Upper lobe of left lung (tissue), 6 donors: ENCODE data around the gene FAF2. TPM values are rescaled to one million over a fixed set of nuclear protein-coding genes. Genes with fewer than 3 reads are reported as not detected.
"Not testable (repeated sequence)": the region's sequence is repeated elsewhere in the genome, so short reads cannot be mapped to it uniquely, and the experiment has no call there.

Source experiments
- ATAC-seq, 2 donors: fragments of 200-7000 bp; cut with Tn5 transposase; one replicate each; pipeline ENCODE4 v1.9.1; 2022; ENCODE audit warnings: mild to moderate bottlenecking in 2 of 2, moderate library complexity in 2 of 2; ENCODE audit not compliant: low FRiP score in 2 of 2
- DNase-seq, 2 donors: peaks; one replicate each; pipeline ENCODE4 v3.0.0-alpha.2; 2019 to 2020
- H3K27ac ChIP-seq, 4 donors: fragments of 200-600 bp; sonication (generic); one replicate each; pipeline ENCODE4 v1.5.1; 2016 to 2019
- H3K27me3 ChIP-seq, 4 donors: fragments of 200-600 bp; sonication (generic); one replicate each; pipeline ENCODE4 v1.5.1; 2017 to 2019
- H3K36me3 ChIP-seq, 4 donors: fragments of 200-600 bp; sonication (generic); one replicate each; pipeline ENCODE4 v1.5.1; 2016 to 2019
- H3K4me1 ChIP-seq, 4 donors: fragments of 200-600 bp; sonication (generic); one replicate each; pipeline ENCODE4 v1.5.1; 2018 to 2019
- H3K4me3 ChIP-seq, 4 donors: fragments of 200-600 bp; sonication (generic); one replicate each; pipeline ENCODE4 v1.5.1; 2017 to 2019; ENCODE audit warnings: mild to moderate bottlenecking in 2 of 4, moderate library complexity in 1 of 4
- H3K9me3 ChIP-seq, 4 donors: fragments of 200-600 bp; sonication (generic); one replicate each; pipeline ENCODE4 v1.5.1; 2018 to 2019
- EP300 ChIP-seq, 4 donors: sonication (generic); formaldehyde crosslinking; IDR thresholded peaks; one replicate each; pipeline ENCODE4 v1.5.1; 2017; ENCODE audit warnings: antibody characterized with exemption in 4 of 4, control low read depth in 2 of 4
- POLR2A ChIP-seq, 4 donors: fragments of 450-650 bp; IDR thresholded peaks; one replicate each; pipeline ENCODE4 v1.5.1; 2016 to 2017; ENCODE audit warnings: antibody characterized with exemption in 4 of 4, mild to moderate bottlenecking in 2 of 4
- POLR2AphosphoS5 ChIP-seq, 2 donors: sonication (generic); formaldehyde crosslinking; IDR thresholded peaks; one replicate each; pipeline ENCODE4 v1.5.1; 2017; ENCODE audit warnings: antibody characterized with exemption in 2 of 2
- WGBS, 2 donors: methylation state at CpG; one replicate each; pipeline ENCODE4 v1.1.5; 2017 to 2018; 5-methylcytosine and 5-hydroxymethylcytosine counted together
- total RNA-seq, 6 donors: library from RNA; depleted of rRNA in 4 of 6; stranded (reverse); fragments of >200 nt in 4 of 6; gene quantifications; one replicate each; pipeline versions ENCODE4 v1.1.0 to v1.2.1, GENCODE V29; 2016 to 2021
- TF ChIP-seq, protein P1 (sequence below), 6 experiments: fragments of 450-650 bp in 4 of 6; fragments of 200-600 bp in 2 of 6; sonication (generic) in 2 of 6; IDR thresholded peaks; one replicate each; pipeline ENCODE4 v1.5.1; 2016 to 2019; ENCODE audit warnings: antibody characterized with exemption in 6 of 6
- donor health status: DM: no; HTN: no; CAD: no; lungs with moderate emphysema.
- donor health status: DM: no; HTN: yes; CAD: no; lungs with severe emphysema.

The FAF2 gene
- total RNA-seq, 6 donors from 2014 or later = 11.5 to 33.0 (median 30.0) TPM

DNA sequence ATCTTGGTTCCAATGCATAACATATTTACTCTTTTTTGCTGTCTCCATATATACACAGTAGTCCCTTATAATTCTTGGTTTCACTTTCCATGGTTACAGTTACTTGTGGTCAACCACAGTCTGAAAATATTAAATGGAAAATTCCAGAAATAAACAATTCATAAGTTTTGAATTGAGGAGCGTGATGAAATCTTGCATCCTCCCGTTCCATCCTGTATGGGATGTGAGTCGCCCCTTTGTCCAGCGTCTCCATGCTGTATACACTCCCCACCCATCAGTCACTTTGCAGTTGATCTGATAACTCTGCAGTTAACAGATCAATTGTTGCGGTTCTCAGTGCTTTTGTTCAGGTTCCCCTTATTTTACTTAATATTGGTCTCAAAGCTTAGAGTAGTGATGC, 11.5 kb upstream of the FAF2 start:
- TF ChIP-seq POLR2AphosphoS5 (IDR thresholded peaks at IDR 0.05) = no peak
- TF ChIP-seq, protein P1, sequence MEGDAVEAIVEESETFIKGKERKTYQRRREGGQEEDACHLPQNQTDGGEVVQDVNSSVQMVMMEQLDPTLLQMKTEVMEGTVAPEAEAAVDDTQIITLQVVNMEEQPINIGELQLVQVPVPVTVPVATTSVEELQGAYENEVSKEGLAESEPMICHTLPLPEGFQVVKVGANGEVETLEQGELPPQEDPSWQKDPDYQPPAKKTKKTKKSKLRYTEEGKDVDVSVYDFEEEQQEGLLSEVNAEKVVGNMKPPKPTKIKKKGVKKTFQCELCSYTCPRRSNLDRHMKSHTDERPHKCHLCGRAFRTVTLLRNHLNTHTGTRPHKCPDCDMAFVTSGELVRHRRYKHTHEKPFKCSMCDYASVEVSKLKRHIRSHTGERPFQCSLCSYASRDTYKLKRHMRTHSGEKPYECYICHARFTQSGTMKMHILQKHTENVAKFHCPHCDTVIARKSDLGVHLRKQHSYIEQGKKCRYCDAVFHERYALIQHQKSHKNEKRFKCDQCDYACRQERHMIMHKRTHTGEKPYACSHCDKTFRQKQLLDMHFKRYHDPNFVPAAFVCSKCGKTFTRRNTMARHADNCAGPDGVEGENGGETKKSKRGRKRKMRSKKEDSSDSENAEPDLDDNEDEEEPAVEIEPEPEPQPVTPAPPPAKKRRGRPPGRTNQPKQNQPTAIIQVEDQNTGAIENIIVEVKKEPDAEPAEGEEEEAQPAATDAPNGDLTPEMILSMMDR (IDR thresholded peaks at IDR 0.05) = no peak
- TF ChIP-seq EP300 (IDR thresholded peaks at IDR 0.05) = no peak
- no peak for TF ChIP-seq POLR2A (IDR thresholded peaks at IDR 0.05)
- 26 to 29% methylated on average over 5 of the region's 5 CpGs for WGBS, 2 donors
- DNase-seq (no peak), ATAC-seq (peak in 1 of 2 donors; percentile 63)
- Histone ChIP-seq H3K9me3 (no peaks in the 10 kb centered on the region), H3K27ac (no peak overlapping the region), H3K4me1 (peaks cover 0 to 8% (median 4%) of the 10 kb centered on the region in 4 donors), H3K4me3 (peak overlapping the region in 1 of 4 donors; percentile 3), H3K27me3 (no peaks in the 10 kb centered on the region), H3K36me3 (no peaks in the 10 kb centered on the region)

GRCh38 chr5:176438959-176439757, 9.0 kb upstream of the FAF2 start:
- TF ChIP-seq POLR2A (IDR thresholded peaks at IDR 0.05) (no peak), POLR2AphosphoS5 (IDR thresholded peaks at IDR 0.05) (no peak)
- DNase-seq = no peak
- H3K9me3 ChIP-seq = no peaks in the 10 kb centered on the region
- H3K27me3 ChIP-seq = no peaks in the 10 kb centered on the region
- H3K4me3 ChIP-seq = no peak overlapping the region
- WGBS, 2 donors = 76 to 78% methylated on average over 12 of the region's 12 CpGs
- no peaks in the 10 kb centered on the region for H3K36me3 ChIP-seq
- no peak overlapping the region for H3K27ac ChIP-seq
- ATAC-seq = no peak
- H3K4me1 ChIP-seq = peaks cover 0 to 8% (median 4%) of the 10 kb centered on the region in 4 donors

DNA sequence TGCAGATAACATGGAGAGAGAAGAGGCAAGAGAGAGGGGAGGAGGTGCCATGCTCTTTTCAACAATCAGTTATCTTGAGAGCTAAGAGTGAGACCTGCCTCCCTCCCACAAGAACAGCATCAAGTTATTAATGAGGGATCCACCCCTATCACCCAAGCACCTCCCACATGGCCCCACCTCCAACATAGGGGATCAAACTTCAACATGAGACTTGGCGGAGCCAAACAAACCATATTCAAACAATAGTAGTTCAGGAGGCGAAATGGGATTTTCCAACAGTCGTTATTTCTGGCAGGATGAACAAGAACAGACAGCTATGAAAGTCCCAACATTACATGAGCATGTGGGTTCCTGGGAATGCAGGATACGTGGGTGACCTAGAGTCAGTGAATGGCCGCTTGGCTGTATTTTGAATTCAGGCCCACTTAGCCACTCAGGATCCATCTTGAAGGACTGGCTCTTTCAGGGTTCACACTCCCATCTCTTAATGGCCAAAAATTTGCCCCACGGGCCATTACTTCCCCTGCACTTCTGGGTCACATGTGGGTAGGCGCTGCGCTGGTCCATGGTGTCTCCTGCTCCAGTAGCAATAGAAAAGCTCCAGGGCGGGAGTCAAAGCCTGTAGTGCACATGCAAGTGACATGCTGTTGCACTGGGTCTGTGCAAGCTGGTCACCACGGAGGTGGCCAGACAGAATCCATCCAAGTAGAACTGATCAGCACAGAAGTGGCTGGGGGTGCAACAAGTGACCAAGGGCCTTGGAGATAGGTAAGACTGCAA, 7.1 kb upstream of the FAF2 start:
- 84 to 86% methylated on average over 8 to 10 of the region's 10 CpGs for WGBS, 2 donors
- TF ChIP-seq, protein P1 (IDR thresholded peaks at IDR 0.05) = no peak
- TF ChIP-seq EP300 (IDR thresholded peaks at IDR 0.05) = no peak
- TF ChIP-seq POLR2AphosphoS5 (IDR thresholded peaks at IDR 0.05) = no peak
- no peak for TF ChIP-seq POLR2A (IDR thresholded peaks at IDR 0.05)
- DNase-seq = no peak

GRCh38 chr5:176441921-176442323, 6.3 kb upstream of the FAF2 start:
- 25 to 45% methylated on average over 5 of the region's 5 CpGs for WGBS, 2 donors
- Histone ChIP-seq H3K4me3 (no peak overlapping the region), H3K27ac (no peak overlapping the region), H3K27me3 (no peaks in the 10 kb centered on the region), H3K9me3 (no peaks in the 10 kb centered on the region), H3K4me1 (peaks cover 5 to 7% (median 6%) of the 10 kb centered on the region in 4 donors), H3K36me3 (no peaks in the 10 kb centered on the region)
- no peak for TF ChIP-seq POLR2A (IDR thresholded peaks at IDR 0.05)
- TF ChIP-seq, protein P1 (IDR thresholded peaks at IDR 0.05) = no peak
- no peak for TF ChIP-seq POLR2AphosphoS5 (IDR thresholded peaks at IDR 0.05)
- no peak for TF ChIP-seq EP300 (IDR thresholded peaks at IDR 0.05)
- no peak for DNase-seq
- no peak for ATAC-seq

More for the DNA sequence above, 7.1 kb upstream of the FAF2 start:
- Histone ChIP-seq H3K27ac (no peak overlapping the region), H3K27me3 (no peaks in the 10 kb centered on the region), H3K9me3 (no peaks in the 10 kb centered on the region), H3K4me1 (peaks cover 0 to 8% (median 4%) of the 10 kb centered on the region in 4 donors), H3K36me3 (no peaks in the 10 kb centered on the region), H3K4me3 (no peak overlapping the region)
- ATAC-seq = no peak

DNA sequence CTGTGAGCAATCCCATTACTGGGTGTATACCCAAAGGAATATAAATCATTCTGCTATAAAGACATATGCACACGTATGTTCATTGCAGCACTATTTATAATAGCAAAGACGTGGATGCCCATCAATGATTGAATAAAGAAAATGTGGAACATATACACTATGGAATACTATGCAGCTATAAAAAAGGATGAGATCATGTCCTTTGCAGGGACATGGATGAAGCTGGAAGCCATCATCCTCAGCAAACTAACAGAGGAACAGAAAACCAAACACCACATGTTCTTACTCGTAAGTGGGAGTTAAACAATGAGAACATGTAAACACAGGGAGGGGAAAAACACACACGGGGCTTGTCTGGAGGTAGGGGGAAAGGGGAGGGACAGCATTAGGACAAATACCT, 5.3 kb upstream of the FAF2 start:
- ATAC-seq, DNase-seq, H3K27ac ChIP-seq, H3K27me3 ChIP-seq, H3K9me3 ChIP-seq, H3K36me3 ChIP-seq, H3K4me3 ChIP-seq: not testable (repeated sequence)
- 73 to 74% methylated on average over 4 of the region's 4 CpGs for WGBS, 2 donors
- H3K4me1 ChIP-seq = peaks cover 8 to 11% (median 9%) of the 10 kb centered on the region in 4 donors
